ENCODE data around the gene RRP8. TPM values are rescaled to one million over a fixed set of nuclear protein-coding genes. Genes with fewer than 3 reads are reported as not detected.

Gene RRP8
- total and polyA plus RNA-seq, 8 donors, result 1.8 to 23.1 (median 14.8) TPM

GRCh38 chr11:6629892-6630631, 26.6 kb upstream of the RRP8 start:
- H3K27me3 ChIP-seq, result no peaks in the 10 kb centered on the region
- WGBS, 5 donors, result 23 to 68% (median 40%) methylated on average over 80 to 102 of the region's 102 CpGs
- TF ChIP-seq POLR2AphosphoS5 (IDR thresholded peaks at IDR 0.05) (no peak), EP300 (IDR thresholded peaks at IDR 0.05) (no peak), CTCF (IDR thresholded peaks at IDR 0.05) (no peak), POLR2A (IDR thresholded peaks at IDR 0.05) (no peak)
- H3K9me3 ChIP-seq, result no peaks in the 10 kb centered on the region
- peak; percentile 62 to 78 for DNase-seq
- H3K36me3 ChIP-seq, result peaks cover 12 to 87% (median 80%) of the 10 kb centered on the region in 4 donors
- H3K4me3 ChIP-seq, result peak overlapping the region; percentile 32 to 53 (median 38)
- intact Hi-C loops (cut with DNase I; ENCODE audit: low total_unique reads), result no loop called here
- no peak overlapping the region for H3K27ac ChIP-seq
- H3K4me1 ChIP-seq, result peaks cover 3 to 19% (median 14%) of the 10 kb centered on the region in 4 donors

GRCh38 chr11:6629573-6629891, 26.1 kb upstream of the RRP8 start:
- intact Hi-C loops (cut with DNase I; ENCODE audit: low total_unique reads), result no loop called here
- WGBS, 5 donors, result 93 to 98% (median 95%) methylated on average over 16 to 24 of the region's 24 CpGs
- DNase-seq, result no peak
- TF ChIP-seq CTCF (IDR thresholded peaks at IDR 0.05) (no peak), EP300 (IDR thresholded peaks at IDR 0.05) (no peak), POLR2AphosphoS5 (IDR thresholded peaks at IDR 0.05) (no peak), POLR2A (IDR thresholded peaks at IDR 0.05) (no peak)
- Histone ChIP-seq H3K4me1 (peaks cover 0 to 19% (median 10%) of the 10 kb centered on the region in 4 donors), H3K36me3 (peaks cover 13 to 92% (median 86%) of the 10 kb centered on the region in 4 donors), H3K4me3 (peak overlapping the region in 1 of 4 donors; percentile 53), H3K27ac (no peak overlapping the region), H3K27me3 (no peaks in the 10 kb centered on the region), H3K9me3 (no peaks in the 10 kb centered on the region)

GRCh38 chr11:6628526-6628925, 25.1 kb upstream of the RRP8 start:
- intact Hi-C loops (cut with DNase I; ENCODE audit: low total_unique reads), result no loop called here
- H3K4me1 ChIP-seq, result peaks cover 0 to 19% (median 7%) of the 10 kb centered on the region in 4 donors
- H3K27me3 ChIP-seq, result no peaks in the 10 kb centered on the region
- H3K4me3 ChIP-seq, result no peak overlapping the region
- H3K36me3 ChIP-seq, result peaks cover 13 to 97% (median 93%) of the 10 kb centered on the region in 4 donors
- no peak overlapping the region for H3K27ac ChIP-seq
- 85 to 96% (median 94%) methylated on average over 4 of the region's 4 CpGs for WGBS, 5 donors
- H3K9me3 ChIP-seq, result no peaks in the 10 kb centered on the region
- no peak for DNase-seq
- TF ChIP-seq POLR2A (IDR thresholded peaks at IDR 0.05) (no peak), EP300 (IDR thresholded peaks at IDR 0.05) (no peak), POLR2AphosphoS5 (IDR thresholded peaks at IDR 0.05) (no peak), CTCF (IDR thresholded peaks at IDR 0.05) (no peak)

GRCh38 chr11:6627762-6628241, 24.4 kb upstream of the RRP8 start:
- WGBS, 5 donors, result 58 to 74% (median 67%) methylated on average over 2 of the region's 2 CpGs
- Histone ChIP-seq H3K27ac (no peak overlapping the region), H3K9me3 (no peaks in the 10 kb centered on the region), H3K36me3 (peaks cover 13 to 97% (median 92%) of the 10 kb centered on the region in 4 donors), H3K27me3 (no peaks in the 10 kb centered on the region), H3K4me3 (no peak overlapping the region), H3K4me1 (peaks cover 0 to 19% (median 7%) of the 10 kb centered on the region in 4 donors)
- intact Hi-C loops (cut with DNase I; ENCODE audit: low total_unique reads), result no loop called here
- TF ChIP-seq CTCF (IDR thresholded peaks at IDR 0.05), result no peak
- no peak for TF ChIP-seq POLR2A (IDR thresholded peaks at IDR 0.05)
- TF ChIP-seq EP300 (IDR thresholded peaks at IDR 0.05), result no peak
- no peak for TF ChIP-seq POLR2AphosphoS5 (IDR thresholded peaks at IDR 0.05)
- DNase-seq, result no peak
